ENCODE results near the gene C19orf12.

The C19orf12 gene

DNA sequence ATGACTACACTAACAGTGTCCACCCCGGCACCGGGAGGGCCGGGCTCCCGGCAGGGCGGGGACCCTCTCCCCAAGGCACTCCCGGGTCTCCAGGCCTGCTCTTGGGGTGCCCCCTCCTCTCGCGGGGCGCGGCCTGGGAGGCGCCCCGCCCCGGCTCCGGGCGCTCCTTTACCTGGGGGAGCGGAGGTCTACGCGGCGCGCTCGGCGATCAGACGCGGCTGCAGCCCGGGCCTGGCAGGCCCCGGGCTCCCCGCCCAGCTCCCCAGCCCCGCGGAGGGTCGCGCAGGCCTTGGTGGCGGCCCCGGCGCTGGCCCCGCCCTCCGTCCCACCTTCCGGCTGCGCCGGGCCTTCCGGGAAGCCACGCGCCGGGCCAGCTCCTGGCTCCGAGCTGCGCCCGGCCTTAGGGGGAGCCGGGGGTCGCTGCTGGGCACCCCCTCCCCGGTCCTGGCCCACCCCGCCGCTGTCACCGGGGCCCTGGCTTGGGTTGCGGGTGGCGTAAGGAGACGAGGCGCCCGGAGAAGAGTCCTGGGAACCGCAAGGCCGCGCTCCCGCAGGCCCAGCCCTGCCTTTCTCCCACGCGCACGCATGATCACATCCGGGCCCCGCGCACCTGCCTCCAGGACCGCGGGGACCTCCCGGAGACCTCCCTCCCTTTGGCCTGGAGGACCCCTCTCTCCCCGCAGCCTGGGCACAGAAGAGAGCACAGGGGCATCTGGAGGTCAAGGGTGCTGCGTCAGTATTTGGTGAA is at the start of gene C19orf12:
C19orf12 (minus strand) TSS at position 309 of the 748 bp plus-strand sequence. CDS start 6,848 bp downstream, outside the sequence.
- H3K79me2 ChIP-seq (ENCODE audit: low read length), result peaks cover 25% of the 10 kb centered on the region

GRCh38 chr19:29764361-29764760 is 49.3 kb upstream of the C19orf12 start:
- H3F3A ChIP-seq (ENCODE audit: insufficient read depth, low read length), result no peaks in the 10 kb centered on the region
- no peak overlapping the region for H2AFZ ChIP-seq (ENCODE audit: low read length)
- peaks cover 61% of the 10 kb centered on the region for H3K27me3 ChIP-seq (replicated peaks; ENCODE audit: insufficient read depth, low read length)
- no peaks in the 10 kb centered on the region for H3K79me2 ChIP-seq (ENCODE audit: low read length)
- no peaks in the 10 kb centered on the region for H3K4me1 ChIP-seq (ENCODE audit: low read length)
- TF ChIP-seq, protein P1, sequence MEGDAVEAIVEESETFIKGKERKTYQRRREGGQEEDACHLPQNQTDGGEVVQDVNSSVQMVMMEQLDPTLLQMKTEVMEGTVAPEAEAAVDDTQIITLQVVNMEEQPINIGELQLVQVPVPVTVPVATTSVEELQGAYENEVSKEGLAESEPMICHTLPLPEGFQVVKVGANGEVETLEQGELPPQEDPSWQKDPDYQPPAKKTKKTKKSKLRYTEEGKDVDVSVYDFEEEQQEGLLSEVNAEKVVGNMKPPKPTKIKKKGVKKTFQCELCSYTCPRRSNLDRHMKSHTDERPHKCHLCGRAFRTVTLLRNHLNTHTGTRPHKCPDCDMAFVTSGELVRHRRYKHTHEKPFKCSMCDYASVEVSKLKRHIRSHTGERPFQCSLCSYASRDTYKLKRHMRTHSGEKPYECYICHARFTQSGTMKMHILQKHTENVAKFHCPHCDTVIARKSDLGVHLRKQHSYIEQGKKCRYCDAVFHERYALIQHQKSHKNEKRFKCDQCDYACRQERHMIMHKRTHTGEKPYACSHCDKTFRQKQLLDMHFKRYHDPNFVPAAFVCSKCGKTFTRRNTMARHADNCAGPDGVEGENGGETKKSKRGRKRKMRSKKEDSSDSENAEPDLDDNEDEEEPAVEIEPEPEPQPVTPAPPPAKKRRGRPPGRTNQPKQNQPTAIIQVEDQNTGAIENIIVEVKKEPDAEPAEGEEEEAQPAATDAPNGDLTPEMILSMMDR (IDR thresholded peaks at IDR 0.05; ENCODE audit: low read length), result no peak
- TF ChIP-seq EZH2 (optimal IDR thresholded peaks at IDR 0.05; ENCODE audit: low read depth, low read length) (no peak), EZH2phosphoT487 (IDR thresholded peaks at IDR 0.05; ENCODE audit: low read length) (no peak)
- H3K9ac ChIP-seq (ENCODE audit: low read length), result no peak overlapping the region
- no peaks in the 10 kb centered on the region for H3K36me3 ChIP-seq (replicated peaks; ENCODE audit: insufficient read depth, low read length)
- H3K4me2 ChIP-seq (ENCODE audit: low read depth, low read length), result no peak overlapping the region
- H4K20me1 ChIP-seq (ENCODE audit: insufficient read depth, low read length), result no peaks in the 10 kb centered on the region
- no peak overlapping the region for H3K27ac ChIP-seq (ENCODE audit: low read length)
- DNase-seq, result no peak
- no peak overlapping the region for H3K4me3 ChIP-seq (ENCODE audit: low read length)
- H3K9me3 ChIP-seq (replicated peaks; ENCODE audit: insufficient read depth, low read length), result no peaks in the 10 kb centered on the region
- no peaks in the 10 kb centered on the region for H3K9me2 ChIP-seq (replicated peaks; ENCODE audit: insufficient read depth, low read length)

More for the DNA sequence above, at the start of gene C19orf12:
- no peaks in the 10 kb centered on the region; the same call in 1 of the 2 replicates for H3K4me1 ChIP-seq (ENCODE audit: low read length)
- no peaks in the 10 kb centered on the region for H3K9me2 ChIP-seq (replicated peaks; ENCODE audit: insufficient read depth, low read length)
- peak within 1 kb of the TSS; percentile 96 for H3K4me3 ChIP-seq (ENCODE audit: low read length)
- no peaks in the 10 kb centered on the region for H4K20me1 ChIP-seq (ENCODE audit: insufficient read depth, low read length)
- TF ChIP-seq, protein P1 (IDR thresholded peaks at IDR 0.05; ENCODE audit: low read length), result no peak
- TF ChIP-seq EZH2 (optimal IDR thresholded peaks at IDR 0.05; ENCODE audit: low read depth, low read length), result no peak
- TF ChIP-seq EZH2phosphoT487 (IDR thresholded peaks at IDR 0.05; ENCODE audit: low read length), result no peak
- H3K27me3 ChIP-seq (replicated peaks; ENCODE audit: insufficient read depth, low read length), result no peaks in the 10 kb centered on the region
- peak within 1 kb of the TSS; percentile 98 for H3K9ac ChIP-seq (ENCODE audit: low read length)
- peak within 1 kb of the TSS; percentile 76 for H3K4me2 ChIP-seq (ENCODE audit: low read depth, low read length)
- DNase-seq, result peak; percentile 61
- peak within 1 kb of the TSS; percentile 97 for H2AFZ ChIP-seq (ENCODE audit: low read length)
- H3K27ac ChIP-seq (ENCODE audit: low read length), result peak within 1 kb of the TSS; percentile 55; the same call in 1 of the 2 replicates
- no peaks in the 10 kb centered on the region for H3K36me3 ChIP-seq (replicated peaks; ENCODE audit: insufficient read depth, low read length)
- no peaks in the 10 kb centered on the region for H3K9me3 ChIP-seq (replicated peaks; ENCODE audit: insufficient read depth, low read length)
- H3F3A ChIP-seq (ENCODE audit: insufficient read depth, low read length), result peaks cover 11% of the 10 kb centered on the region; the same call in 1 of the 2 replicates

- no peak overlapping the region for H3K4me3 ChIP-seq (ENCODE audit: low read length)
- DNase-seq, result no peak
- H3F3A ChIP-seq (ENCODE audit: insufficient read depth, low read length), result no peaks in the 10 kb centered on the region
- peaks cover 52% of the 10 kb centered on the region for H3K27me3 ChIP-seq (replicated peaks; ENCODE audit: insufficient read depth, low read length)
- H3K4me1 ChIP-seq (ENCODE audit: low read length), result no peaks in the 10 kb centered on the region
- H2AFZ ChIP-seq (ENCODE audit: low read length), result no peak overlapping the region
- H3K9me3 ChIP-seq (replicated peaks; ENCODE audit: insufficient read depth, low read length), result no peaks in the 10 kb centered on the region
- H3K4me2 ChIP-seq (ENCODE audit: low read depth, low read length), result no peak overlapping the region
- H3K27ac ChIP-seq (ENCODE audit: low read length), result no peak overlapping the region
- H3K36me3 ChIP-seq (replicated peaks; ENCODE audit: insufficient read depth, low read length), result no peaks in the 10 kb centered on the region
- no peaks in the 10 kb centered on the region for H3K9me2 ChIP-seq (replicated peaks; ENCODE audit: insufficient read depth, low read length)
- H4K20me1 ChIP-seq (ENCODE audit: insufficient read depth, low read length), result no peaks in the 10 kb centered on the region
- H3K9ac ChIP-seq (ENCODE audit: low read length), result no peak overlapping the region
- TF ChIP-seq EZH2phosphoT487 (IDR thresholded peaks at IDR 0.05; ENCODE audit: low read length) (no peak), EZH2 (optimal IDR thresholded peaks at IDR 0.05; ENCODE audit: low read depth, low read length) (no peak)
- TF ChIP-seq, protein P1 (IDR thresholded peaks at IDR 0.05; ENCODE audit: low read length), result no peak
- H3K79me2 ChIP-seq (ENCODE audit: low read length), result no peaks in the 10 kb centered on the region
Measured at GRCh38 chr19:29763196-29763595, 48.1 kb upstream of the C19orf12 start.
